Ishikawa (cell line): Measurements from ENCODE around the gene C6.

Experiments used
- CEBPB ChIP-seq: IDR thresholded peaks from 2 replicates; pipeline ENCODE4 v1.6.1; 2012
- CREB1 ChIP-seq: IDR thresholded peaks from 2 replicates; pipeline ENCODE4 v1.6.1; 2012; ENCODE audit warnings: low read depth
- EGR1 ChIP-seq: IDR thresholded peaks from 2 replicates; pipeline ENCODE4 v1.6.1; 2012
- EP300 ChIP-seq: IDR thresholded peaks from 2 replicates; pipeline ENCODE4 v1.6.1; 2012; ENCODE audit warnings: borderline replicate concordance
- MAX ChIP-seq: IDR thresholded peaks from 2 replicates; pipeline ENCODE4 v1.6.1; 2012
- NFIC ChIP-seq: IDR thresholded peaks from 2 replicates; pipeline ENCODE4 v1.6.1; 2012
- RAD21 ChIP-seq: IDR thresholded peaks from 2 replicates; pipeline ENCODE4 v1.6.1; 2012; ENCODE audit warnings: low read depth
- REST ChIP-seq: IDR thresholded peaks from 2 replicates; pipeline ENCODE4 v1.6.1; 2012; ENCODE audit warnings: low read depth, mild to moderate bottlenecking
- TAF1 ChIP-seq: IDR thresholded peaks from 2 replicates; pipeline ENCODE4 v1.6.1; 2012; ENCODE audit warnings: low read depth, mild to moderate bottlenecking
- TCF12 ChIP-seq: IDR thresholded peaks from 2 replicates; pipeline ENCODE4 v1.6.1; 2012; ENCODE audit warnings: low read depth
- TEAD4 ChIP-seq: IDR thresholded peaks from 2 replicates; pipeline ENCODE4 v1.6.1; 2012
- USF1 ChIP-seq: IDR thresholded peaks from 2 replicates; pipeline ENCODE4 v1.6.1; 2012
- YY1 ChIP-seq: IDR thresholded peaks from 2 replicates; pipeline ENCODE4 v1.6.1; 2012; ENCODE audit warnings: low read depth

GRCh38 chr5:41201082-41201772 is 12.1 kb downstream of the C6 start:
- no peak for TF ChIP-seq EGR1
- no peak for TF ChIP-seq REST
- no peak for TF ChIP-seq CREB1
- no peak for TF ChIP-seq TCF12
- TF ChIP-seq YY1 = no peak
- no peak for TF ChIP-seq CEBPB
- TF ChIP-seq TAF1 = no peak
- no peak for TF ChIP-seq EP300
- no peak for TF ChIP-seq USF1
- no peak for TF ChIP-seq NFIC
- TF ChIP-seq RAD21 = no peak
- no peak for TF ChIP-seq MAX
- no peak for TF ChIP-seq TEAD4
